Measurements from ENCODE around the gene CARMIL3. TPM values are rescaled to one million over a fixed set of nuclear protein-coding genes. Genes with fewer than 3 reads are reported as not detected.

The CARMIL3 gene
- total RNA-seq, 2 experiments from 2014 or later, result 0.05 to 0.11 TPM

GRCh38 chr14:24072436-24072835, 20.6 kb downstream of the CARMIL3 start:
- TF ChIP-seq CTCF (IDR thresholded peaks at IDR 0.05), result no peak
- Mint-ChIP-seq H3K9me3 (no peaks in the 10 kb centered on the region), H3K27me3 (peaks cover 16% of the 10 kb centered on the region), H3K27ac (no peak overlapping the region), H3K4me1 (ENCODE audit: low read depth) (no peaks in the 10 kb centered on the region), H3K36me3 (ENCODE audit: low read depth) (no peaks in the 10 kb centered on the region), H3K4me3 (no peak overlapping the region)
- no peak overlapping the region for H3K27ac ChIP-seq (ENCODE audit: low read depth in 1 of 2, low read length in 2 of 2)
- H3K4me1 ChIP-seq (ENCODE audit: insufficient read depth, low read length), result no peaks in the 10 kb centered on the region
- H3K4me3 ChIP-seq (ENCODE audit: low read length), result no peak overlapping the region
- no peaks in the 10 kb centered on the region for H3K9me3 ChIP-seq (ENCODE audit: control insufficient read depth in 1 of 2, insufficient read depth in 1 of 2, low read length in 2 of 2)
- DNase-seq (no peak), ATAC-seq (ENCODE audit: poor library complexity) (no peak)
- ChIA-PET POLR2A (no interaction called here), CTCF (no interaction called here)
- intact Hi-C loops (cut with DNase I, micrococcal nuclease), result no loop called here
- no peaks in the 10 kb centered on the region for H3K27me3 ChIP-seq (ENCODE audit: control insufficient read depth in 1 of 2, insufficient read depth in 2 of 2, low read length in 2 of 2)
- H3K36me3 ChIP-seq (ENCODE audit: insufficient read depth, low read length), result no peaks in the 10 kb centered on the region

GRCh38 chr14:24072881-24073877, 21.4 kb downstream of the CARMIL3 start:
- H3K27ac Mint-ChIP-seq, result no peak overlapping the region
- POLR2A ChIA-PET, result no interaction called here

More at GRCh38 chr14:24072881-24073877, 21.4 kb downstream of the CARMIL3 start:
- H3K27me3 Mint-ChIP-seq, result peaks cover 16% of the 10 kb centered on the region
- intact Hi-C loops (cut with DNase I, micrococcal nuclease), result no loop called here
- H3K9me3 Mint-ChIP-seq, result no peaks in the 10 kb centered on the region
- Histone ChIP-seq H3K27me3 (ENCODE audit: control insufficient read depth in 1 of 2, insufficient read depth in 2 of 2, low read length in 2 of 2) (no peaks in the 10 kb centered on the region), H3K9me3 (ENCODE audit: control insufficient read depth in 1 of 2, insufficient read depth in 1 of 2, low read length in 2 of 2) (no peaks in the 10 kb centered on the region), H3K4me1 (ENCODE audit: insufficient read depth, low read length) (no peaks in the 10 kb centered on the region), H3K4me3 (ENCODE audit: low read length) (no peak overlapping the region), H3K27ac (ENCODE audit: low read depth in 1 of 2, low read length in 2 of 2) (no peak overlapping the region), H3K36me3 (ENCODE audit: insufficient read depth, low read length) (no peaks in the 10 kb centered on the region)
- CTCF ChIA-PET, result no interaction called here
- no peak for ATAC-seq (ENCODE audit: poor library complexity)
- DNase-seq, result no peak
- no peak for TF ChIP-seq CTCF (IDR thresholded peaks at IDR 0.05)
- H3K4me1 Mint-ChIP-seq (ENCODE audit: low read depth), result no peaks in the 10 kb centered on the region
- no peak overlapping the region for H3K4me3 Mint-ChIP-seq
- no peaks in the 10 kb centered on the region for H3K36me3 Mint-ChIP-seq (ENCODE audit: low read depth)

Measured in CD4-positive, alpha-beta T cell (primary cell).